ENCODE measurements around the gene CFAP298. TPM values are rescaled to one million over a fixed set of nuclear protein-coding genes. Genes with fewer than 3 reads are reported as not detected.

The CFAP298 gene
- polyA plus RNA-seq, 3 donors, result 18.7 to 28.7 (median 26.5) TPM

GRCh38 chr21:32566741-32567389, 45.3 kb downstream of the CFAP298 start:
- Histone ChIP-seq H3K4me3 (replicated peaks in 1 of 3; ENCODE audit: low read depth in 2 of 3, low read length in 3 of 3) (no peak overlapping the region), H2AFZ (ENCODE audit: insufficient read depth, low read depth, low read length, poor library complexity, severe bottlenecking) (no peak overlapping the region), H3K4me1 (ENCODE audit: control insufficient read depth in 1 of 2, insufficient read depth in 2 of 2, low read length in 2 of 2) (peaks cover 11 to 16% of the 10 kb centered on the region in 2 donors), H3K27ac (ENCODE audit: low read depth in 1 of 2, low read length in 2 of 2) (no peak overlapping the region), H3K36me3 (replicated peaks in 1 of 2; ENCODE audit: control insufficient read depth in 1 of 2, insufficient read depth in 2 of 2, low read length in 2 of 2) (no peaks in the 10 kb centered on the region), H4K20me1 (ENCODE audit: insufficient read depth, low read length) (no peaks in the 10 kb centered on the region), H3K9ac (ENCODE audit: insufficient read depth, low read length, poor library complexity, severe bottlenecking) (no peak overlapping the region), H3K4me2 (replicated peaks; ENCODE audit: extremely low read depth, low read length, poor library complexity, severe bottlenecking) (no peak overlapping the region), H3K9me3 (replicated peaks in 1 of 2; ENCODE audit: control insufficient read depth in 1 of 2, insufficient read depth in 1 of 2, low read length in 2 of 2) (no peaks in the 10 kb centered on the region), H3K27me3 (ENCODE audit: control insufficient read depth in 2 of 2, insufficient read depth in 2 of 2, low read length in 2 of 2) (no peaks in the 10 kb centered on the region), H3K79me2 (ENCODE audit: insufficient read depth, low read length) (no peaks in the 10 kb centered on the region)
- Mint-ChIP-seq H3K4me3 (no peak overlapping the region), H3K36me3 (no peaks in the 10 kb centered on the region), H3K4me1 (peaks cover 14% of the 10 kb centered on the region), H3K9me3 (peaks cover 4 to 13% (median 9%) of the 10 kb centered on the region in 7 donors), H3K27ac (no peak overlapping the region), H3K27me3 (ENCODE audit: low read depth in 3 of 3) (peaks cover 2 to 7% (median 6%) of the 10 kb centered on the region in 3 donors)
- DNase-seq, result no peak
- WGBS (ENCODE audit: insufficient coverage), result 88% methylated on average over 1 of the region's 5 CpGs
- TF ChIP-seq, protein P1, sequence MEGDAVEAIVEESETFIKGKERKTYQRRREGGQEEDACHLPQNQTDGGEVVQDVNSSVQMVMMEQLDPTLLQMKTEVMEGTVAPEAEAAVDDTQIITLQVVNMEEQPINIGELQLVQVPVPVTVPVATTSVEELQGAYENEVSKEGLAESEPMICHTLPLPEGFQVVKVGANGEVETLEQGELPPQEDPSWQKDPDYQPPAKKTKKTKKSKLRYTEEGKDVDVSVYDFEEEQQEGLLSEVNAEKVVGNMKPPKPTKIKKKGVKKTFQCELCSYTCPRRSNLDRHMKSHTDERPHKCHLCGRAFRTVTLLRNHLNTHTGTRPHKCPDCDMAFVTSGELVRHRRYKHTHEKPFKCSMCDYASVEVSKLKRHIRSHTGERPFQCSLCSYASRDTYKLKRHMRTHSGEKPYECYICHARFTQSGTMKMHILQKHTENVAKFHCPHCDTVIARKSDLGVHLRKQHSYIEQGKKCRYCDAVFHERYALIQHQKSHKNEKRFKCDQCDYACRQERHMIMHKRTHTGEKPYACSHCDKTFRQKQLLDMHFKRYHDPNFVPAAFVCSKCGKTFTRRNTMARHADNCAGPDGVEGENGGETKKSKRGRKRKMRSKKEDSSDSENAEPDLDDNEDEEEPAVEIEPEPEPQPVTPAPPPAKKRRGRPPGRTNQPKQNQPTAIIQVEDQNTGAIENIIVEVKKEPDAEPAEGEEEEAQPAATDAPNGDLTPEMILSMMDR (IDR thresholded peaks at IDR 0.05), result no peak
- intact Hi-C loops (cut with micrococcal nuclease), result no loop called here

- no peaks in the 10 kb centered on the region for H3K36me3 Mint-ChIP-seq
- H3K4me1 Mint-ChIP-seq, result peaks cover 14% of the 10 kb centered on the region
- Histone ChIP-seq H3K27ac (ENCODE audit: low read depth in 1 of 2, low read length in 2 of 2) (no peak overlapping the region), H3K9ac (ENCODE audit: insufficient read depth, low read length, poor library complexity, severe bottlenecking) (no peak overlapping the region), H2AFZ (ENCODE audit: insufficient read depth, low read depth, low read length, poor library complexity, severe bottlenecking) (no peak overlapping the region), H3K27me3 (ENCODE audit: control insufficient read depth in 2 of 2, insufficient read depth in 2 of 2, low read length in 2 of 2) (no peaks in the 10 kb centered on the region), H3K4me3 (replicated peaks in 1 of 3; ENCODE audit: low read depth in 2 of 3, low read length in 3 of 3) (no peak overlapping the region), H3K9me3 (replicated peaks in 1 of 2; ENCODE audit: control insufficient read depth in 1 of 2, insufficient read depth in 1 of 2, low read length in 2 of 2) (no peaks in the 10 kb centered on the region), H3K36me3 (replicated peaks in 1 of 2; ENCODE audit: control insufficient read depth in 1 of 2, insufficient read depth in 2 of 2, low read length in 2 of 2) (no peaks in the 10 kb centered on the region), H3K79me2 (ENCODE audit: insufficient read depth, low read length) (no peaks in the 10 kb centered on the region), H3K4me1 (ENCODE audit: control insufficient read depth in 1 of 2, insufficient read depth in 2 of 2, low read length in 2 of 2) (peaks cover 11 to 16% of the 10 kb centered on the region in 2 donors), H4K20me1 (ENCODE audit: insufficient read depth, low read length) (no peaks in the 10 kb centered on the region), H3K4me2 (replicated peaks; ENCODE audit: extremely low read depth, low read length, poor library complexity, severe bottlenecking) (no peak overlapping the region)
- H3K9me3 Mint-ChIP-seq, result peaks cover 4 to 13% (median 9%) of the 10 kb centered on the region in 7 donors
- no peak overlapping the region for H3K4me3 Mint-ChIP-seq
- WGBS (ENCODE audit: insufficient coverage), result no CpG with 5 or more reads among the region's 2 CpGs
- H3K27me3 Mint-ChIP-seq (ENCODE audit: low read depth in 3 of 3), result peaks cover 0 to 7% (median 6%) of the 10 kb centered on the region in 3 donors
- H3K27ac Mint-ChIP-seq, result peak overlapping the region in 1 of 7 donors; percentile 16
- DNase-seq, result no peak
- TF ChIP-seq, protein P1 (IDR thresholded peaks at IDR 0.05), result no peak
- intact Hi-C loops (cut with micrococcal nuclease), result no loop called here
Measured at GRCh38 chr21:32565856-32566465, 46.2 kb downstream of the CFAP298 start.

All from CD14-positive monocyte (primary cell).